ENCODE results near the gene CCL20. TPM values are rescaled to one million over a fixed set of nuclear protein-coding genes. Genes with fewer than 3 reads are reported as not detected.
"Not testable (repeated sequence)": the region's sequence is repeated elsewhere in the genome, so short reads cannot be mapped to it uniquely, and the experiment has no call there.

CCL20 gene
- total RNA-seq, 1 donor from 2014 or later: 1.0 TPM

GRCh38 chr2:227828477-227828912, 14.9 kb downstream of the CCL20 start:
- no peak for DNase-seq (ENCODE audit: low read depth)
- Histone ChIP-seq H3K27me3 (ENCODE audit: control insufficient read depth, insufficient read depth, low read length) (peaks cover 5% of the 10 kb centered on the region), H3K4me3 (ENCODE audit: low read depth, low read length) (no peak overlapping the region), H3K36me3 (ENCODE audit: control insufficient read depth, insufficient read depth, low read length) (no peaks in the 10 kb centered on the region)
- TF ChIP-seq CTCF (IDR thresholded peaks at IDR 0.05; ENCODE audit: insufficient read depth, low read length, poor library complexity, severe bottlenecking): no peak

- peaks cover 5% of the 10 kb centered on the region for H3K27me3 ChIP-seq (ENCODE audit: control insufficient read depth, insufficient read depth, low read length)
- no peak overlapping the region for H3K4me3 ChIP-seq (ENCODE audit: low read depth, low read length)
- no peak for DNase-seq (ENCODE audit: low read depth)
- no peak for TF ChIP-seq CTCF (IDR thresholded peaks at IDR 0.05; ENCODE audit: insufficient read depth, low read length, poor library complexity, severe bottlenecking)
- no peaks in the 10 kb centered on the region for H3K36me3 ChIP-seq (ENCODE audit: control insufficient read depth, insufficient read depth, low read length)
Measured at GRCh38 chr2:227829337-227829736, 15.7 kb downstream of the CCL20 start.

DNA sequence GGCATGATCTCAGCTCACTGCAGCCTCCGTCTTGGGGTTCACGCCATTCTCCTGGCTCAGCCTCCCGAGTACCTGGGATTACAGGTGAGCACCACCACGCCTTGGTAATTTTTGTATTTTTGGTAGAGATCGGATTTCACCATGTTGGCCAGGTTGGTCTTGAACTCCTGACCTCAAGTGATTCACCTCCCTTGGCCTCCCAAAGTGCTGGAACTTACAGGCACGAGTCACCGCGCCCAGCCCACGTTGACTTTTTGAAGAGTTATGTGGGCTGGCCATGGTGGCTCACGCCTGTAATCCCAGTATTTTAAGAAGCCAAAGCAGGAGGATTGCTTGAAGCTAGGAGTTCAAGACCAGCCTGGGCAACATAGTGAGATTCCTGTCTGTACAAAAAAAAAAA, 20.8 kb downstream of the CCL20 start:
- H3K36me3 ChIP-seq (ENCODE audit: control insufficient read depth, insufficient read depth, low read length): no peaks in the 10 kb centered on the region
- no peak for TF ChIP-seq CTCF (IDR thresholded peaks at IDR 0.05; ENCODE audit: insufficient read depth, low read length, poor library complexity, severe bottlenecking)
- no peak for DNase-seq (ENCODE audit: low read depth)
- H3K4me3 ChIP-seq (ENCODE audit: low read depth, low read length): no peak overlapping the region
- H3K27me3 ChIP-seq (ENCODE audit: control insufficient read depth, insufficient read depth, low read length): no peaks in the 10 kb centered on the region

GRCh38 chr2:227834916-227835650, 21.4 kb downstream of the CCL20 start:
- no peak for TF ChIP-seq CTCF (IDR thresholded peaks at IDR 0.05; ENCODE audit: insufficient read depth, low read length, poor library complexity, severe bottlenecking)
- Histone ChIP-seq H3K4me3 (ENCODE audit: low read depth, low read length) (no peak overlapping the region), H3K27me3 (ENCODE audit: control insufficient read depth, insufficient read depth, low read length) (no peaks in the 10 kb centered on the region), H3K36me3 (ENCODE audit: control insufficient read depth, insufficient read depth, low read length) (no peaks in the 10 kb centered on the region)
- DNase-seq (ENCODE audit: low read depth): no peak

DNA sequence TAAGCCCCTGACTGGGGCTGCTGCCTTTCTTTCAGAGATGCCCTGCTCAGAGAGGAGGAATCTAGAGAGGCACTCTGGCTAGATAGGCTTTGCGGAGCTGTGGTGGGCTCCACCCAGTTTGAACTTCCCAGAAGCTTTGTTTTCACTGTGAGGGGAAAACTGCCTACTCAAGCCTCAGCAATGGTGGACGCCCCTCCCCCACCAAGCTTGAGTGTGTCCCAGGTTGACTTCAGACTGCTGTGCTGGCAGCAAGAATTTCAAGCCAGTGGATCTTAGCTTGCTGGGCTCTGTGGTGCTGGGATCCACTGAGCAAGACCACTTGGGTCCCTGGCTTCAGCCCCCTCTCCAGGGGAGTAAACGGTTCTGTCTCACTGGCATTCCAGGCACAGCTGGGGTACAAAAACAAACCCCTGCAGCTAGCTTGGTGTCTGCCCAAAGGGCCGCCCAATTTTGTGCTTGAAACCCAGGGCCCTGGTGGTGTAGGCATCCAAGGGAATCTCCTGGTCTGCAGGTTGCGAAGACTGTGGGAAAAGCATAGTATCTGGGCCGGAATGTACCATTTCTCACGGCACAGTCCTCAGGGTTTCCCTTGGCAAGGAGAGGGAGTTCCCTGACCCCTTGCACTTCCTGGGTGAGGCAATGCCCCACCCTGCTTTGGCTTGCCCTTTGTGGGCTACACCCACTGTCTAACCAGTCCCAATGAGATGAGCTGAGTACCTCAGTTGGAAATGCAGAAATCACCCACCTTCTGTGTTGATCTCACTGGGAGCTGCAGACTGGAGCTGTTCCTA, 25.9 kb downstream of the CCL20 start:
- not testable (repeated sequence) for H3K4me3 ChIP-seq (ENCODE audit: low read depth, low read length); DNase-seq (ENCODE audit: low read depth); H3K36me3 ChIP-seq (ENCODE audit: control insufficient read depth, insufficient read depth, low read length); H3K27me3 ChIP-seq (ENCODE audit: control insufficient read depth, insufficient read depth, low read length)

DNA sequence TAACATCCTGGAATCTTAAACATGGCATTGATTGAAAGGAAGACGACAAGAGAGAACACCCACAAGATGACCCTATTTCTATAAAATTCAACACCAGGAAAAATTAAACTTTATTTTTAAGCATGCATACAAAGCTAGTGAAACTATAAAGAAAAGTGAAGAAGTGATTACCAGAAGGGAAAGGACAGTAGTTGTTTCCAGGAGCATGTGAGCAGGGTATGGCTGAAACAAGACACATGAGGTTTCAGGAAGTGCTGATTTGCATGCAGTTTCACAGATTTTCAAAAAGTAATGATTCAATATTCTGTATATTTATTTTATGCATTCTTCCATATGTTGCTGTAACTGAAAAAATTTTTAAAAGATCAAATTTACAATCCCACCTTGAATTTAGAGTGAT, 33.2 kb downstream of the CCL20 start:
- no peaks in the 10 kb centered on the region for H3K27me3 ChIP-seq (ENCODE audit: control insufficient read depth, insufficient read depth, low read length)
- TF ChIP-seq CTCF (IDR thresholded peaks at IDR 0.05; ENCODE audit: insufficient read depth, low read length, poor library complexity, severe bottlenecking): no peak
- no peaks in the 10 kb centered on the region for H3K36me3 ChIP-seq (ENCODE audit: control insufficient read depth, insufficient read depth, low read length)
- no peak for DNase-seq (ENCODE audit: low read depth)
- no peak overlapping the region for H3K4me3 ChIP-seq (ENCODE audit: low read depth, low read length)
